ENCODE results near the gene FGF1.

FGF1 gene

DNA sequence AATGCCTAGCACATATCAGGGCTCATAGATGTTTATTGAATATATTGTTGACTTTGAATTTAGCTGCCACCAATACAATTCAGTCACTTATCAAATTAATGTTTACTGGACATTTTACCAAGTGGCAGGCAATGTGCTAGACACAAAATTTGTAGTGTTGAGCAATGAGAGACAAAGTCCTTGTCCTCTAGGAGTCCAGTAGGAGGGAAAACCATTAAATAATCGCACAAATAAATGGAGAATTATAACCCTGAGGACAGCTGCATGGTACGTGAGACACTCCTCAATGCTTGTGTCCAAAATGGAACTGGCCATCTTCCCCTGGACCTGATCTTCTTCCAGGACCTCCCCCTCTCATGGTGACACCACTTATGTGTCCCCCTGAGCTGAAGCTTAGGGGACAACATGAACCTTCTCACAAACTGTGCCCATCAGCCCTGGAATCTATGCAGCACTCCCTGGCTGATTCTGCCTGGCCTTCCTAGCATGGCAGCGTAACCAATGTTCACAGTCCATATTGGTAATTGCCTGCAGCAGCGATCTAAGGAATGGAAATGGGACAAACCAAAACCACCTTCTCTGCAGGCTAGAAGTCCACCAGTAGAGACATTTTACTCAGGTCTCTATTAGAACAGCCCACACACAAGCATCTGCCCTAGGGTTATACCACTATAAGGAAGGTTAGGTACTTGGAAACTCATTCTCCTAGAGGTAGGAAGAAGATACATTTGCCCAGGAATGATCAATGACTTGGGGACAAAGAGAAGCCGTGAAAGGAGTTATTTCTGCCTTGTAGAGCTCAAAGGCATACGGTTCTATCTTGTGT is 75.5 kb downstream of the FGF1 start:
- no peaks in the 10 kb centered on the region; the same call in 1 of the 2 replicates for H3K27me3 ChIP-seq (replicated peaks; ENCODE audit: control insufficient read depth, insufficient read depth, low read length)
- TF ChIP-seq, protein P1, sequence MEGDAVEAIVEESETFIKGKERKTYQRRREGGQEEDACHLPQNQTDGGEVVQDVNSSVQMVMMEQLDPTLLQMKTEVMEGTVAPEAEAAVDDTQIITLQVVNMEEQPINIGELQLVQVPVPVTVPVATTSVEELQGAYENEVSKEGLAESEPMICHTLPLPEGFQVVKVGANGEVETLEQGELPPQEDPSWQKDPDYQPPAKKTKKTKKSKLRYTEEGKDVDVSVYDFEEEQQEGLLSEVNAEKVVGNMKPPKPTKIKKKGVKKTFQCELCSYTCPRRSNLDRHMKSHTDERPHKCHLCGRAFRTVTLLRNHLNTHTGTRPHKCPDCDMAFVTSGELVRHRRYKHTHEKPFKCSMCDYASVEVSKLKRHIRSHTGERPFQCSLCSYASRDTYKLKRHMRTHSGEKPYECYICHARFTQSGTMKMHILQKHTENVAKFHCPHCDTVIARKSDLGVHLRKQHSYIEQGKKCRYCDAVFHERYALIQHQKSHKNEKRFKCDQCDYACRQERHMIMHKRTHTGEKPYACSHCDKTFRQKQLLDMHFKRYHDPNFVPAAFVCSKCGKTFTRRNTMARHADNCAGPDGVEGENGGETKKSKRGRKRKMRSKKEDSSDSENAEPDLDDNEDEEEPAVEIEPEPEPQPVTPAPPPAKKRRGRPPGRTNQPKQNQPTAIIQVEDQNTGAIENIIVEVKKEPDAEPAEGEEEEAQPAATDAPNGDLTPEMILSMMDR (IDR thresholded peaks at IDR 0.05; ENCODE audit: insufficient read depth, low read length, poor library complexity, severe bottlenecking): no peak
- no peaks in the 10 kb centered on the region for H3K36me3 ChIP-seq (ENCODE audit: control insufficient read depth, insufficient read depth, low read length)
- no peak for DNase-seq (ENCODE audit: extremely low read depth, insufficient read length)
- no peak overlapping the region for H3K4me3 ChIP-seq (replicated peaks; ENCODE audit: low read depth, low read length)

DNA sequence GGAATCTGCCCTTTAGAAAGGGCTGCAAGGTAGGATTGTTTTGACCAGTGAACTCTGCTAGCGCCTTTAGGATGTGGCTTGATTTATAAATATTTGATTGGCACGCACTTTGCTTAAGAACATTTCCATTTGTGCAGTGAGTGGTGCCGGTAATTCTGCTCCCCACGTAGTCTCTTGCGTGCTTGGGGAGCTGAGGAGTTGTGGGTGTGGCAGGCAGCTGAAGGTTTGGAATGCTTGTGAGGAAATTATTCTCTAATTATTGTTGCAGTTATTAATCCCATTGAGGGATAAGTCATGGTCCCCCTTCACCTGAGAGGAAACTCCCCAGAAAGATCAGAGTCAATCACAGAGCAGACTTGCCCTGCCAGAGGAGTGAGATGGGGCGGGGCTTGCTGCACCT is 76.7 kb downstream of the FGF1 start:
- Histone ChIP-seq H3K36me3 (ENCODE audit: control insufficient read depth, insufficient read depth, low read length) (no peaks in the 10 kb centered on the region), H3K4me3 (replicated peaks; ENCODE audit: low read depth, low read length) (no peak overlapping the region), H3K27me3 (replicated peaks; ENCODE audit: control insufficient read depth, insufficient read depth, low read length) (no peaks in the 10 kb centered on the region; the same call in 1 of the 2 replicates)
- DNase-seq (ENCODE audit: extremely low read depth, insufficient read length): no peak
- TF ChIP-seq, protein P1 (IDR thresholded peaks at IDR 0.05; ENCODE audit: insufficient read depth, low read length, poor library complexity, severe bottlenecking): no peak

DNA sequence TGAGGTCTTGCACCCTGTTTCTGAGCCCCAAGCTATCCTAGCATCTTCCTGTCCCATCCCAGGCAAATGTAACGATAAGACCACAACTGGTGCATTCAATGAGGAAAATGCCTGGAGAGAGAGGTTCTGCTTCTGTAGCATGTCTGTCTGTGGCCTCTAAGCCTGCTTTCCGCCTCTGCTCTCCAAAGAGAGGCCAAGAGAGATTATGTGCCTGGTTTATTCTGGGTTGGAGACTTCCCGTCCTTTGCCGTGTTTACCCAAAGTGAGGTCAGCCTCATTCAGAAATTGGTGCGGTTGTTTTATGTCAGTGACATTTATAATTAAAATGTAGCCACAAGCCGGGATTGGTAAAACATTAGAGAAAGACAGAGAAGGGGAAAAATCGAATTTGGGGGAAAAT is 77.8 kb downstream of the FGF1 start:
- no peak for DNase-seq (ENCODE audit: extremely low read depth, insufficient read length)
- Histone ChIP-seq H3K36me3 (ENCODE audit: control insufficient read depth, insufficient read depth, low read length) (no peaks in the 10 kb centered on the region), H3K27me3 (replicated peaks; ENCODE audit: control insufficient read depth, insufficient read depth, low read length) (no peaks in the 10 kb centered on the region; the same call in 1 of the 2 replicates), H3K4me3 (replicated peaks; ENCODE audit: low read depth, low read length) (no peak overlapping the region)
- TF ChIP-seq, protein P1 (IDR thresholded peaks at IDR 0.05; ENCODE audit: insufficient read depth, low read length, poor library complexity, severe bottlenecking): no peak

DNA sequence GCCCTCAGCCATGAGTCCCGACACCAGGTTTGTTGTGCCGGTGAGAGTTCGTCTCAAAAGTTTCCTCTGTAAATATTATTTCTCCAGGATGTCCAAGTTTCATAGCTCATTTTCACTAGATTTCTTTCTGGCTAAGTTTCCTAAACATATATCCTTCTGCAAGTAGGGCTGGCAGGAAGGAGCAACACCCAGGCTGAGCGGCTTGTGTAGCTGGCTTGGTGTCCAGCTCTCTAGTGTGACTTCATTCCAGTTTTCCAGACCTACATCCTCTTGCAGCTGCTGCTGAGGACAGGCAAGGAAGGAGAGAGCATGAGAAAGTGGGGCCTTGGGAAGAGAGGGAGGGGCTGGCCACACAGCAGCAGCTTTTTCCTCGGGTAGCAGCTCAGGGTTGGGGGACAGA is 80.3 kb downstream of the FGF1 start:
- no peaks in the 10 kb centered on the region; the same call in 1 of the 2 replicates for H3K27me3 ChIP-seq (replicated peaks; ENCODE audit: control insufficient read depth, insufficient read depth, low read length)
- TF ChIP-seq, protein P1 (IDR thresholded peaks at IDR 0.05; ENCODE audit: insufficient read depth, low read length, poor library complexity, severe bottlenecking): no peak
- no peak for DNase-seq (ENCODE audit: extremely low read depth, insufficient read length)
- H3K4me3 ChIP-seq (replicated peaks; ENCODE audit: low read depth, low read length): no peak overlapping the region
- H3K36me3 ChIP-seq (ENCODE audit: control insufficient read depth, insufficient read depth, low read length): no peaks in the 10 kb centered on the region

DNA sequence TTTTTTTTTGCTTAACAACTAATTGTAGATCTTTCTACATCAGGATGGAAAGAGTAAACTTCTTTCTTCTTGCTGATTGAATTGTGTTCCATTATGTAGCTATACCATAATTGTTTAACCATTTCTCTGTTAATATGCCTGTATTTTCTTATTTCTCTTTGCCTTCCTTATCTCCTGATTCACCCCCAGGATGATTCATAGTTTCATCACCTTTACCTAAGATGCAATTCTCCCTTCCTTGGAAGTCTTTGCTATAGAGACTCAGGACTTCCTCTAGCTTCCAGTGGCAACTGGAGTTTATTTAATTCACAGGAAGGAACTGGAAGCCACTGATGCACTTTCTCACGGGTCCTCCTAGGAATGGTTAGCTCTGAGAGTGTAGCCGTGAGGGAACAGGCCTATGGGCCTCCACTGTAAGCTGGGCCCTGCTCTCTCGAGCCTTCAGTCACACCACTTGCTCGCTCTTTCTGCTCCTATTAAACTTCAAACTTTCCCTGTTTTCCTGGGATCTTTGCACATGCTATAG is 83.1 kb downstream of the FGF1 start:
- Histone ChIP-seq H3K4me3 (replicated peaks; ENCODE audit: low read depth, low read length) (no peak overlapping the region), H3K36me3 (ENCODE audit: control insufficient read depth, insufficient read depth, low read length) (no peaks in the 10 kb centered on the region), H3K27me3 (replicated peaks; ENCODE audit: control insufficient read depth, insufficient read depth, low read length) (no peaks in the 10 kb centered on the region; the same call in 1 of the 2 replicates)
- TF ChIP-seq, protein P1 (IDR thresholded peaks at IDR 0.05; ENCODE audit: insufficient read depth, low read length, poor library complexity, severe bottlenecking): no peak
- DNase-seq (ENCODE audit: extremely low read depth, insufficient read length): no peak

Data from GM06990 (cell line).